ENCODE results near the gene SLC1A7.

SLC1A7 gene

DNA sequence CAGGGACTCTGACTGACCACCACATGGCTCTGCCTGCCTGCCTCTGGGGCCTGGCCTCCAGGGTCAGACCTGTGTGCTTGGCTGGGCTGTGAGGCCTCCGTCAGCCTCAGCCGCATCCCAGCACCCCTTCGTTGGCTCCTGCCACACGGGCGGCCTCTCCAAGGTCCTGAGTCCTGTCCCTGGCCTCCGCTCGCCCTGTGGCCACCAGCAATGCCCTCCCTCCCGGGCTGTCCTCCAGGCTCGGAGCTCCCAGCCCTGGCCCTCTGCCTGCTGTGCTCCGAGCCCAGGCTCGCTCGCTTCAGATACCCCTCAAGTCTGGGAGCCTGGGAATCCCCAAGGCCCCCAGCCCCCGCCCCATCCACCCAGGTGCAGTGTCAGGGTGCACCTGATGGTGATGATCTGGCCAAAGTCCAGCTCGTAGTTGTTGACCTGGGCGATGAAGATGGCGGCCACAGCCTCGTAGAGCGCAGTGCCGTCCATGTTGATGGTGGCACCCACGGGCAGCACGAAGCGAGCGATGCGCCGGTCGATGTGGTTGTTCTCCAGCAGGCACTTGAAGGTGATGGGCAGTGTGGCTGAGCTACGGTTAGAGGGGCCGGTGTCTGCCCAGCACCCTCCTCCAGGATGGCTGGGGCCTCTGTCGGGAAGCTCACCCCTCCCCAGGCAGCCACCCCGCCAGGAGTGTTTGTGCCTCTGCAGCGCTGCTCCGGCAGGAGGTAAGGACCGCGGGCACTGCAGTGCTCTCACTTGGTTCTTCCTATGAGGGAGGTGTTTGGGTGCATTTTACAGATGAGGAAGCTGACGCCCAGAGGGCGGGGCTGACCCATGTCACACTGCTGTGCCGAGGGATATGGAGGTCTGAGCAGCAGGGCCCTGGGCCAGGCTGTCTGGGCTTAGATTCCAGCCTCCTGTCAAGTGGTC lies 52.0 kb downstream of the SLC1A7 start:
- no peak for ATAC-seq

DNA sequence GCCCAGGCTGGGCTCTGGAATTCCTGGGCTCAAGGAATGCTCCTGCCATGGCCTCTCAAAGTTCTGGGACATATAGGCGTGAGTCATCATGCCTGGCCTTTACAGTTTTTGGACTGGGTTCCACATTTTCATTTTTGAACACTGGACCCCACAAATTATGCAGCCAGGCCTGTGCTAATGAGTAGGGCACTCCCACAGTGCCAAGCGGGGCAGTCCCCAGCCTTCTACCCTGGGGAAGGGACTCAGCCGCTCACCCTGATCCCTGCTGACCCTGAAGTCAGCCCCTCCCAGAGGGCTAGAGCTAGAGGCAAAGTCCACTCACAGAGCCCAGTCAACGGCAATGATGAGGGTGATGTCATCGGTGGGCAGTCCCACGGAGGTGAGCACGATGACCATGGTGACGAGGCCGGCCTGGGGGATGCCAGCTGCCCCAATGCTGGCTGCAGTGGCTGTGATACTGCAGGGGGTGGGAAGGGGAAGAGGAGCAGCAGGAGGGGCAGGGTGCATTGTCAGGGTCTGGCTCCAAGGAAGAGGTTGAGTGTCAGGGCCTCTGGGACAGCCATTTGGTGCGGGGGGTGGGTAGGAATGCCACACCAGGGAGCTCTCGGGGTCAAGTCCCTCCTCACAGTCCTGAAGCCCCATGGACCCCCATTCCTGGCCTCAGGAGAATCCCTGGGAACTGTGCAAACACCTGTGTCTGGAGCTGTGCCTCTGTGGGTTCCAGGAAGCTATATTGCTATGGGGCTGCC lies 52.8 kb downstream of the SLC1A7 start:
- no peak for ATAC-seq

- ATAC-seq = no peak
These were observed 53.7 kb downstream of the SLC1A7 start for GRCh38 chr1:53088616-53089300.

DNA sequence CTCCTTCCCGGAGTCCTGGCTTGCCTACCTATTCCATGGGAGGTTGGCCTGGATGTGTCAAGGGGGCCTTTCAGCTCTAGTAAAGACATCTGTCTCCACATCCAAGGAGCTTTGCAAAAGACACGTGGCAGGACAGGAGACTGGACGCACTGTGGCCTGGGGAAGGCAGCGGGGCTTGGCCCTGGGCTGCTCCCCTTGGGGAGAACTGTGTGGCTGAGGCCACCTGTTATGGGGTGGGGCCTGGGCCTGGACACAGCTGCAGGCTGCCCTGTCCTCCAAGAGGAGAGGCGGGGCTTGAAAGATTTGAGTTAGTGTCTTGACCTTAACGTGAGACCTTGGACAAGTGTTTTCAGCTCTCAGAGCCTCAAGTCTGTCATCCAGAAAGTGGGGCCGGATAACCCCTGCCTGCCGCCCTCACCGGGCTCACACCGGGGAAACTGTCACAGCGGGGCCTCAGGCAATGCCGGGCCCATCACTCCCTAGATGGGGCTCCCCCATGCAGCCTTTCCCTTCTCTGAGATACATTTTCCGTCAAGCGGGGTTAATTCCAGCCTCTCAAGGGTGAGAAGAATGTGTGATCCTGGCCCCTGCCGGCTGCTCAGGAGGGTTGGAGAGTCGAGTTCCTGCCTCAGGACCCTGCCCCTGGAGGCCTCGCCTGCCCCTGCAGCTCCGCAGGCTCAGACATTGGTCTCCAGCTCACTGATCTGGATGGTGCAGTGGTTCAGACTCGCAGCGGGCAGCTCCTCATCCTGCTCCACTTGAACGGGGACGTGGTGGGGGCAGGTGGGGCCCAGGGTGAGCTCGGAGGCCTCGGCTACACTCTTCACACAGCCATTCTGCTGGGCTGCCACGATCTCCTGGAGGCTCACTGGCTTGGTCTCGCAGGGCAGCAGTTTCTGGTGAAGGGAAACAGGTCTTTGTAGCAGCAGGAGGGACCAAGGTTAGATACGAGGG lies 54.8 kb downstream of the SLC1A7 start:
- ATAC-seq = no peak

GRCh38 chr1:53086491-53087070 lies 55.9 kb downstream of the SLC1A7 start:
- ATAC-seq = no peak

DNA sequence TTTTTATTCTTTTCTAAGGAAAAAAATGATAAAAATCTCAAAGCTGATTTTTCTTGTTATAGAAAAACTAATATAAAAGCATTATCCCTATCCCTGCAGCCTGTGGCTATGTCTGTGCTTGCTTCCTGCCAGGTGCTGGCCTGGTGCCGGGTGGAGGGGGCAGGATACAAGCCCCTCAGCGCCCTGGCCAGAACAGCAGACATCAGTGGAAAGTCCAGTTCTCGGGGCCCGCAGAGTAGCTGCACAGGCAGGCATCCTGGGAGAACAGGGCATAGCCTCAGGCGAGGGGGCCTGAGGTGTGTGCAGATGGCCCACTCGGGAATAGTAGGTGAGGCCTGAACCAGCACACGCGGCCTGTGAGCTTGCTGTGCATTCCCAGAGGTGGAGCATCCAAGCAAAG lies 57.0 kb downstream of the SLC1A7 start:
- no peak for ATAC-seq

GRCh38 chr1:53084589-53084971 lies 57.9 kb downstream of the SLC1A7 start:
- no peak for ATAC-seq

GRCh38 chr1:53083636-53084588 lies 58.5 kb downstream of the SLC1A7 start:
- ATAC-seq = no peak

DNA sequence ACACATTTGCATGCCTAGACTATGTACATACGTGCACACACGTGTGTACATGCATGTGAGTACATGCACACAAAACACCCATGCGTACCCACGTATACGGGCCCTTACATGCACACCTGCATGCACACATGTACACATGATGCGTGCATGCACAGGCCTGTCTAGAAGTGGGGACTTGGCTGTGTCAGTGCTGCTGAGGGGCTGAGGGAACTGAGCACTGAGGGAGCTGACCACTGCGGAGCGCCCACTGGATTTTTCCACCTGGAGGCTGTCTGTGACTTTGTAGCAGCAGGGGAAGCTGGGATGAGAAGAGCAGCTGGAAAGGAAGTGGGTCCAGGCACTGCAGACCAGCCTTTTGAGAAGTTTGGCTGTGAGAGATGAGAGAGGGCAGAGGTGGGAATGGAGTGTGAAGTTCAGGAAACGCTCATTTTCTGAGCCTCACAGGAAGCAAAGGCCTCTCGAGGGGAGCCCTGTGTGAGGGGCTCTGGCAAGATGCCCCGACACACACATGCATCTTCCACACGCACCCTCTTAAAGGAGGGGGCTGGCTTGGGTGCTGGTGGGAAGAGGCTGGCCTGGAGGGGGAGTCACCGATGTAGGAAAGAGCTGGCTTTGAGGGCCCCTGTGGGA lies 59.5 kb downstream of the SLC1A7 start:
- ATAC-seq = no peak

DNA sequence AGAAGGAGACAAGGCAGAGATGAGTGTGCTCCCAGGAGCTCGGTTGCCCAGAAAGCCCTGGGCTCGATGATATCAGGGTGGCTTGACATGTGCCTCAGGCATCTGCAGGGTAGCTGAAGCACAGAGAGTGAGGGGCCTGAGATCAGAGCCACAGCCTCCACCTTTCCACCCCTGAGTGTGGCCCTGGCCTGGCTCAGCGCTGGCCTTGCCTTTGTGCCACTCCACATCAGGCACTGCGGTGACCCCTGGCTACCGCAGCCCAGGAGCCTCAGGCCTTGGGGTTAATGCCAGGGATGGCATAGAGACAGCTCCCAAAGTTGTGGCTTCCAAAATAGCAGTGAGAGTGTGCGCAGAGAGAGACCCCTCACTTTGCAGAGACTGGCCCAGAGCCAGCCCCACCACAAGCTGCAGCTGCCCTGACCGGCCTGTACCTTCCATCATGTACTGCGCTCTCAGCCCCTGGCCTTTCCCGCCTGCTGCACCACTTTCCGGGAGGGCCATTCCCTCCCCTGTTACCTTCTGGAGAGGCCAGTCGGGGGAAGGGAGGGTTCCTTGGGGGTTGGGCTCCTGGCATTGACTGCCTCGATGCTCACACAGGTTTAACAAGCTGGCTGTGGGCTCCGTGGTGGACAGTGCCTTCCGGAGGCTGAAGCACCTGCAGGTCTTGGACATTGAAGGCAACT lies 60.9 kb downstream of the SLC1A7 start:
- ATAC-seq = no peak

DNA sequence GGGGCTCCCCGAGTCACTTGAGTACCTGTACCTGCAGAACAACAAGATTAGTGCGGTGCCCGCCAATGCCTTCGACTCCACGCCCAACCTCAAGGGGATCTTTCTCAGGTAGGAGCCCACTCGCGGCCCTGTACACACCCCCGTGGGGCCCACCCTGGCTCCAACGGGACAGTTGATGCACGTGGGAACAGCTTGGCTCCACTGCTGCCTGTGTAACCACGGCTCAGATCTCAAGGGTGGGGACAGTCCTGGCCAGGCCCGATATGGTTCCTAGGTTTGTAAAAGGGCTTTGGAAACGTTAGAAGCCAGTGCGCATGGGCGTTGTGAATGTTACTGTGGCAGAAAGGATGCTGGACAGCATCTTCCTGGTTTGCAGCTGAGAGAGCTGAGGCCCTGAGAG lies 61.7 kb downstream of the SLC1A7 start:
- ATAC-seq = no peak

DNA sequence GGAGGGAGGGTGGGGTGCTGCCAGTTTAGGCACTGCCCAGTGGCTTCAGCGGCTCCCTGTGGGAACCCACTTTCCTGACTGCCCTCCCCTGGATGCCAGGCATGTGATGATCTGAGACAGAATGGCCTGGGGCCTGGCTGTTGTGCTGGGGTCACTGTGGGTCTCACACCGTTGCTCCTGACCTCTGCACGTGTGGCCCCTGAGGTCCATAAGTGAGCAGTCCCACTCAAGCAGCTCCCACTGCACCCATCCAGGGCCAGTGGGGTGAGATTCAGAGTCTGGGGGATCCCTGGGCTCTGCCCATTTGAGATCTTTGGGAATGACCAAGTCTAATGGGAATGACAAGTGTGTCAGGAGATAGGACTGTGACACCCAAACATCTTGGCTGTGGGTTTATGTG lies 62.4 kb downstream of the SLC1A7 start:
- ATAC-seq = no peak

GRCh38 chr1:53079251-53079650 lies 63.2 kb downstream of the SLC1A7 start:
- ATAC-seq = no peak

GRCh38 chr1:53078333-53079101 lies 63.9 kb downstream of the SLC1A7 start:
- ATAC-seq = no peak

GRCh38 chr1:53077599-53077965 lies 64.9 kb downstream of the SLC1A7 start:
- ATAC-seq = no peak

DNA sequence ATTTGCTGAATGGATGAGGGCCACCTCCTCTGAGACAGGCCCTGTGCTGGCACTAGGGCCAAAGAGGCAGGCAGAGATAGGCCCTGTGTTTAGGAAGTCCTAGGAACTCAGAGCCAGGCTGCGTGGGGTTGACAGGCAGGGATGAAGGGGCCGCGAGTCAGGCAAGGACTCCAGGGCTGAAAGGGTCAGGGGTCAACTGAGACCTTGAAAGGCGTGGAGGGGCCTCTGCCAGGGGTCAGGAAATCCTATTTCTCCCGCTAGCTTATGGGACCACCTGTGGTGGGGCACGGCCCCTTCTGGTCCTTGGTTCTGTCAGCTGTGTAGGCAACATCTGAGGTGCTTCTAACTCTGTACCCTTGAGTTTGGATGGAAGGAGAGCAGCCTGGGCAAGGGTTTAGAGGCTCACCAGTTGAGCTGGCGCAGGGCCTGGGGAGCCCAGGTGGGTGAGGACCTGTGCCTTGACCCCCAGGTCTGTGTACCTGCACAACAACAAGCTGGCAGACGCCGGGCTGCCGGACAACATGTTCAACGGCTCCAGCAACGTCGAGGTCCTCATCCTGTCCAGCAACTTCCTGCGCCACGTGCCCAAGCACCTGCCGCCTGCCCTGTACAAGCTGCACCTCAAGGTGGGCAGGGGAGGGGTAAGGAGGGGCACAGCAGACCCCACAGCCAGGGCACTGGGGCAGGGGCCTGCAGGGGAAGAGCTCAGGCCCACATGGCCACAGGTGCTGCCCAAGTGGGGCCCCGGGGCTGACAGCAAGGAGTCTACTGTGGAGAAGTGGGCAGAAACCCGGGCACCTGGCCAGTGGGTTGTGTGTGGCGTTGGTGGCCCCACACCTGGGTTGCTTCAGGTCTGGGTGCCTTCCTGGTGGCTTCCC lies 65.5 kb downstream of the SLC1A7 start:
- ATAC-seq = no peak

DNA sequence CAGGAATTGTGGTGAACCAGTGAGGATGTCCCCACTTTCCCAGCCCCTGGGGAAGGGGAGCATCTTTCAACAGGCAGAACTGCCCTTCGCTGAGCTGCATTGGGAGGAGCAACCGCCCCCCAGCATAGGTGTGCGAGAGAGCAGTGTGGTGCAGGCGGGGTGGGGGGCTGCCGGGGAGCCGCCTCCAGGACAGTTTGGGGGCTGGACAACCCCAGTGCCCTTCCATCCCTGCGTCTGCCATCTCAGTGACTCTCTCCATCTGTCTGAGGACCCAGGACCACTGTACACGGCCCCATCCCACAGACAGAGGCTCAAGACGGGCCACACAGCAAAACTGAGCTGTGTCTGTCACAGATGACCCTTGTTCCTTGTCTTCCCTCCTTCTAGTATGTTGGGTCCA lies 66.3 kb downstream of the SLC1A7 start:
- ATAC-seq = no peak

GRCh38 chr1:53075761-53076163 lies 66.7 kb downstream of the SLC1A7 start:
- ATAC-seq = no peak

Measured in activated CD4-positive, CD25-positive, alpha-beta regulatory T cell treated with anti-CD3 and anti-CD28 coated beads, Interleukin-2, amount 50 U/mL, for 24 hours (primary cell).